ENCODE results near the gene NR1H4.
"Not testable (repeated sequence)": the region's sequence is repeated elsewhere in the genome, so short reads cannot be mapped to it uniquely, and the experiment has no call there.

Gene NR1H4

DNA sequence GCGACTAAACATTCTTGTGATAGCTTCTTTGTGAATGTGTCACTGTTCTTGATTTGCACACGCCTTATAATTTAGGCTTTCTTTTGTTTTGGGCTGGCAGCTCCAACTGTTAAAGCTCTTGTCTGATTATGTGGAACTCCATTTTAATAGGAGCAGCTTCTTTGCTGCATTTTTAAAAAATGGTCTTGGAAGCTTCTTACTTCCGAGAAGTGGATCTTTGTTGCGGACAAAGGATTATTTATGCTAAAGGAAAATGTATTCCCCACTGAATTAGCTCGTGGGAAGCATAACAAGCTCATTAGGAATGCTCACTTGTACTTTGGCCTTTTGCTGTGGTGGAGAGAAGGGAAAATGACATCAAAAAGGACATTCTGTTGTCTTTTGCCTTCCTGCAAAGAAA is 119.8 kb downstream of the NR1H4 start:
- Histone ChIP-seq H3K4me3 (ENCODE audit: insufficient read depth in 1 of 2, low read depth in 1 of 2, low read length in 2 of 2) (peak overlapping the region in 1 of 2 experiments; percentile 43), H3K79me1 (replicated peaks; ENCODE audit: low read length, poor library complexity, severe bottlenecking) (peaks cover 6% of the 10 kb centered on the region), H4K8ac (ENCODE audit: low read length) (no peak overlapping the region), H3K23ac (ENCODE audit: low read length in 2 of 2) (no peak overlapping the region), H2BK12ac (ENCODE audit: low read length in 2 of 2) (no peak overlapping the region), H3K18ac (ENCODE audit: low read depth in 1 of 2, low read length in 2 of 2) (no peak overlapping the region), H2AFZ (ENCODE audit: low read depth, low read length) (no peak overlapping the region), H3K4ac (ENCODE audit: low read depth in 1 of 2, low read length in 2 of 2) (no peak overlapping the region), H3K4me1 (ENCODE audit: control insufficient read depth, insufficient read depth, low read depth, low read length) (no peaks in the 10 kb centered on the region), H4K91ac (ENCODE audit: low read length) (no peak overlapping the region), H3K36me3 (ENCODE audit: control insufficient read depth in 1 of 2, insufficient read depth in 2 of 2, low read depth in 1 of 2, low read length in 2 of 2) (no peaks in the 10 kb centered on the region), H2BK5ac (ENCODE audit: low read depth, low read length, poor library complexity, severe bottlenecking) (no peak overlapping the region), H2AK5ac (ENCODE audit: low read length, severe bottlenecking) (no peak overlapping the region), H3K9ac (ENCODE audit: low read length) (peak overlapping the region; percentile 80), H3K14ac (ENCODE audit: low read length in 2 of 2) (no peak overlapping the region), H3K27me3 (ENCODE audit: control insufficient read depth in 1 of 2, insufficient read depth in 1 of 2, low read length in 2 of 2) (no peaks in the 10 kb centered on the region), H3K27ac (ENCODE audit: low read length, poor library complexity, severe bottlenecking) (no peak overlapping the region), H2BK15ac (ENCODE audit: low read depth, poor library complexity, severe bottlenecking) (no peak overlapping the region), H3K4me2 (ENCODE audit: low read length, poor library complexity, severe bottlenecking) (peak overlapping the region; percentile 28), H3K9me3 (ENCODE audit: control insufficient read depth, low read length) (peaks cover 2% of the 10 kb centered on the region), H2BK120ac (ENCODE audit: low read depth, low read length) (no peak overlapping the region)
- WGBS = 80% methylated on average over 5 of the region's 5 CpGs
- peak; percentile 16 for DNase-seq

DNA sequence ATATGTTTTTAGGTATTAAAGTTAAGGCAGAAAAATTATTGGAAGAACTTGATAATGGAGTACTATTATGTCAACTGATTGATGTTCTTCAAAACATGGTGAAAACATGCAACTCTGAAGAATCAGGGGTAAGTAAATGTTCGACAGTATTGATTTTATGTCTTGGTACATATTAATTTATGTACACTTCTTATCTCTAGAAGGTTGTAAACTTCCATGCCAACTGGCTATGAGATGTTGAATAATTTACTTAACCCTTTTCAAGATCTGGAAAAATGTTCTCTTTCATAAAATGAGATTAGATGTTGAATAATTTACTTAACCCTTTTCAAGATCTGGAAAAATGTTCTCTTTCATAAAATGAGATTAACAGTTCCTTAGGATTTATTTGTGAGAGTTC is 128.0 kb downstream of the NR1H4 start:
- no peaks in the 10 kb centered on the region for H3K4me1 ChIP-seq (ENCODE audit: control insufficient read depth, insufficient read depth, low read depth, low read length)
- peaks cover 6% of the 10 kb centered on the region for H3K79me1 ChIP-seq (replicated peaks; ENCODE audit: low read length, poor library complexity, severe bottlenecking)
- H2AFZ ChIP-seq (ENCODE audit: low read depth, low read length) = no peak overlapping the region
- no peak overlapping the region for H2BK120ac ChIP-seq (ENCODE audit: low read depth, low read length)
- H3K9ac ChIP-seq (ENCODE audit: low read length) = no peak overlapping the region
- no peak overlapping the region for H2AK5ac ChIP-seq (ENCODE audit: low read length, severe bottlenecking)
- no peak overlapping the region for H3K4me3 ChIP-seq (ENCODE audit: insufficient read depth in 1 of 2, low read depth in 1 of 2, low read length in 2 of 2)
- H3K27me3 ChIP-seq (ENCODE audit: control insufficient read depth in 1 of 2, insufficient read depth in 1 of 2, low read length in 2 of 2) = no peaks in the 10 kb centered on the region
- no CpG with 5 or more reads among the region's 1 CpG for WGBS
- H3K36me3 ChIP-seq (ENCODE audit: control insufficient read depth in 1 of 2, insufficient read depth in 2 of 2, low read depth in 1 of 2, low read length in 2 of 2) = no peaks in the 10 kb centered on the region
- H3K4ac ChIP-seq (ENCODE audit: low read depth in 1 of 2, low read length in 2 of 2) = no peak overlapping the region
- H3K23ac ChIP-seq (ENCODE audit: low read length in 2 of 2) = no peak overlapping the region
- no peak for DNase-seq
- H3K27ac ChIP-seq (ENCODE audit: low read length, poor library complexity, severe bottlenecking) = no peak overlapping the region
- H4K91ac ChIP-seq (ENCODE audit: low read length) = no peak overlapping the region
- H2BK5ac ChIP-seq (ENCODE audit: low read depth, low read length, poor library complexity, severe bottlenecking) = no peak overlapping the region
- H3K14ac ChIP-seq (ENCODE audit: low read length in 2 of 2) = no peak overlapping the region
- H2BK15ac ChIP-seq (ENCODE audit: low read depth, poor library complexity, severe bottlenecking) = no peak overlapping the region
- H2BK12ac ChIP-seq (ENCODE audit: low read length in 2 of 2) = no peak overlapping the region
- no peak overlapping the region for H3K18ac ChIP-seq (ENCODE audit: low read depth in 1 of 2, low read length in 2 of 2)
- no peak overlapping the region for H4K8ac ChIP-seq (ENCODE audit: low read length)
- peaks cover 3% of the 10 kb centered on the region for H3K9me3 ChIP-seq (ENCODE audit: control insufficient read depth, low read length)
- no peak overlapping the region for H3K4me2 ChIP-seq (ENCODE audit: low read length, poor library complexity, severe bottlenecking)

DNA sequence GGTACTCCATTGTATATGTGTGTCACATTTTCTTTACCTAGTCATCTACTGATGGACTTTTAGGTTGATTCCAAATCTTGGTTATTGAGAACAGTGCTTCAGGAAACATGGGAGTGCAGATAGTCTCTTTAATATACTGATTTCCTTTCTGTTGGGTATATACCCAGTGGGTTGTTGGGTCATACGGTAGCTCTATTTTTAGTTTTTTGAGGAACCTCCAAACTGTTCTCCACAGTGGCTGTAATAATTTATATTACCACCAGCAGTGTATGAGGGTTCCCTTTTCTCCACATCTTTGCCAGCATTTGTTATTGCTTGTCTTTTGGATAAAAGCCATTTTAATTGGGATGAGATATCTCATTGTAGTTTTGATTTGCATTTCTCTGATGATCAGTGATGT is 129.3 kb downstream of the NR1H4 start:
- H3K4me3 ChIP-seq (ENCODE audit: insufficient read depth in 1 of 2, low read depth in 1 of 2, low read length in 2 of 2); DNase-seq; H3K36me3 ChIP-seq (ENCODE audit: control insufficient read depth in 1 of 2, insufficient read depth in 2 of 2, low read depth in 1 of 2, low read length in 2 of 2); H3K9me3 ChIP-seq (ENCODE audit: control insufficient read depth, low read length); H3K27ac ChIP-seq (ENCODE audit: low read length, poor library complexity, severe bottlenecking); H3K4ac ChIP-seq (ENCODE audit: low read depth in 1 of 2, low read length in 2 of 2); H4K8ac ChIP-seq (ENCODE audit: low read length); H2AK5ac ChIP-seq (ENCODE audit: low read length, severe bottlenecking); H2BK5ac ChIP-seq (ENCODE audit: low read depth, low read length, poor library complexity, severe bottlenecking); H3K23ac ChIP-seq (ENCODE audit: low read length in 2 of 2); H3K79me1 ChIP-seq (replicated peaks; ENCODE audit: low read length, poor library complexity, severe bottlenecking); H3K4me1 ChIP-seq (ENCODE audit: control insufficient read depth, insufficient read depth, low read depth, low read length); H3K27me3 ChIP-seq (ENCODE audit: control insufficient read depth in 1 of 2, insufficient read depth in 1 of 2, low read length in 2 of 2); H3K18ac ChIP-seq (ENCODE audit: low read depth in 1 of 2, low read length in 2 of 2); H2BK12ac ChIP-seq (ENCODE audit: low read length in 2 of 2); H2AFZ ChIP-seq (ENCODE audit: low read depth, low read length); H4K91ac ChIP-seq (ENCODE audit: low read length); H3K9ac ChIP-seq (ENCODE audit: low read length); H2BK120ac ChIP-seq (ENCODE audit: low read depth, low read length); H3K14ac ChIP-seq (ENCODE audit: low read length in 2 of 2); H2BK15ac ChIP-seq (ENCODE audit: low read depth, poor library complexity, severe bottlenecking); H3K4me2 ChIP-seq (ENCODE audit: low read length, poor library complexity, severe bottlenecking): not testable (repeated sequence)
- WGBS = no CpG with 5 or more reads among the region's 1 CpG

DNA sequence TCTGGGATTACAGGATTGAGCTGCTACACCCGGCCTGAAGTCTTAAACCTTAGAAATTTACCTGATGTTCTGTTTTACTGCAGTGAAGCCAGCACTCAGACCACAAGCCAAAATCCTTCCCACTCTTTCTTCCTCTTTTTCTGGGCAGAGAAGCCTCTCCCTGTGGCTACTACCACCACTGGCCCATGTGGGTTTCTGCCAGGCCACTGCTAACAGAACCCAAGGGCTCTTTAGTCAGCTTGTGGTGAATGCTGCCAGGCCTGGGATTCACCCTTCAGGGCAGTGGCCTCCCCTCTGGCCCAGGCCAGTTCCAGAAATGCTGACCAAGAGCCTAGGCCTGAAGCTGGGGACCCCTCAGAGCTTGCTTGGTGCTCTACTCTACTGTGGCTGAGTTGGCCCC is 135.1 kb downstream of the NR1H4 start:
- Histone ChIP-seq H4K91ac (ENCODE audit: low read length) (no peak overlapping the region), H3K27ac (ENCODE audit: low read length, poor library complexity, severe bottlenecking) (no peak overlapping the region), H3K4ac (ENCODE audit: low read depth in 1 of 2, low read length in 2 of 2) (no peak overlapping the region), H2BK5ac (ENCODE audit: low read depth, low read length, poor library complexity, severe bottlenecking) (no peak overlapping the region), H3K4me3 (ENCODE audit: insufficient read depth in 1 of 2, low read depth in 1 of 2, low read length in 2 of 2) (no peak overlapping the region), H2AK5ac (ENCODE audit: low read length, severe bottlenecking) (no peak overlapping the region), H2BK12ac (ENCODE audit: low read length in 2 of 2) (no peak overlapping the region), H3K36me3 (ENCODE audit: control insufficient read depth in 1 of 2, insufficient read depth in 2 of 2, low read depth in 1 of 2, low read length in 2 of 2) (peaks cover 0 to 9% of the 10 kb centered on the region in 2 experiments), H3K4me2 (ENCODE audit: low read length, poor library complexity, severe bottlenecking) (no peak overlapping the region), H2BK120ac (ENCODE audit: low read depth, low read length) (no peak overlapping the region), H4K8ac (ENCODE audit: low read length) (no peak overlapping the region), H3K4me1 (ENCODE audit: control insufficient read depth, insufficient read depth, low read depth, low read length) (no peaks in the 10 kb centered on the region), H3K9me3 (ENCODE audit: control insufficient read depth, low read length) (peaks cover 3% of the 10 kb centered on the region), H3K79me1 (replicated peaks; ENCODE audit: low read length, poor library complexity, severe bottlenecking) (peaks cover 14% of the 10 kb centered on the region), H3K23ac (ENCODE audit: low read length in 2 of 2) (no peak overlapping the region), H3K14ac (ENCODE audit: low read length in 2 of 2) (no peak overlapping the region), H2AFZ (ENCODE audit: low read depth, low read length) (no peak overlapping the region), H3K27me3 (ENCODE audit: control insufficient read depth in 1 of 2, insufficient read depth in 1 of 2, low read length in 2 of 2) (no peaks in the 10 kb centered on the region), H3K9ac (ENCODE audit: low read length) (no peak overlapping the region), H3K18ac (ENCODE audit: low read depth in 1 of 2, low read length in 2 of 2) (no peak overlapping the region), H2BK15ac (ENCODE audit: low read depth, poor library complexity, severe bottlenecking) (no peak overlapping the region)
- 97% methylated on average over 1 of the region's 1 CpG for WGBS
- DNase-seq = no peak

Measured in mesenchymal stem cell (in vitro differentiated cells and primary cell).